HL-60 (cell line): Measurements from ENCODE around the gene FBLN5.

Experiments
- DNase-seq, 2 experiments: peaks; one replicate each; pipeline ENCODE4 v3.0.0-alpha.2; 2010 to 2020; ENCODE audit warnings: low read depth in 1 of 2, low spot score in 1 of 2
- H3K27ac ChIP-seq: fragments of 250-450 bp; sonication (Bioruptor Pico); replicated peaks from 2 replicates; pipeline ENCODE4 v1.5.1; 2020; ENCODE audit warnings: mild to moderate bottlenecking, moderate library complexity
- H3K27me3 ChIP-seq: fragments of 250-450 bp; sonication (Bioruptor Pico); 2 replicates; pipeline ENCODE4 v1.5.1; 2021; ENCODE audit warnings: mild to moderate bottlenecking, moderate library complexity; ENCODE audit not compliant: insufficient read depth, poor library complexity, severe bottlenecking
- H3K4me3 ChIP-seq: replicated peaks from 2 replicates; pipeline ENCODE4 v1.5.1; 2011; ENCODE audit warnings: mild to moderate bottlenecking, control low read depth, low read length; ENCODE audit not compliant: insufficient read depth
- GABPA ChIP-seq: IDR thresholded peaks from 2 replicates; pipeline ENCODE4 v1.6.1; 2012; ENCODE audit warnings: low read depth
- POLR2AphosphoS5 ChIP-seq: IDR thresholded peaks from 2 replicates; pipeline ENCODE4 v1.6.1; 2012; ENCODE audit warnings: low read depth
- SPI1 ChIP-seq: IDR thresholded peaks from 2 replicates; pipeline ENCODE4 v1.6.1; 2012; ENCODE audit warnings: low read depth, mild to moderate bottlenecking, borderline replicate concordance
- TF ChIP-seq, protein P1 (sequence below): IDR thresholded peaks from 2 replicates; pipeline ENCODE4 v1.6.1; 2012; ENCODE audit warnings: low read depth; ENCODE audit not compliant: insufficient replicate concordance
- TF ChIP-seq, protein P2 (sequence below): IDR thresholded peaks from one replicate; pipeline ENCODE4 v1.5.1; 2011; ENCODE audit warnings: low read length, control low read depth, inconsistent platforms; ENCODE audit not compliant: insufficient read depth

FBLN5 gene

DNA sequence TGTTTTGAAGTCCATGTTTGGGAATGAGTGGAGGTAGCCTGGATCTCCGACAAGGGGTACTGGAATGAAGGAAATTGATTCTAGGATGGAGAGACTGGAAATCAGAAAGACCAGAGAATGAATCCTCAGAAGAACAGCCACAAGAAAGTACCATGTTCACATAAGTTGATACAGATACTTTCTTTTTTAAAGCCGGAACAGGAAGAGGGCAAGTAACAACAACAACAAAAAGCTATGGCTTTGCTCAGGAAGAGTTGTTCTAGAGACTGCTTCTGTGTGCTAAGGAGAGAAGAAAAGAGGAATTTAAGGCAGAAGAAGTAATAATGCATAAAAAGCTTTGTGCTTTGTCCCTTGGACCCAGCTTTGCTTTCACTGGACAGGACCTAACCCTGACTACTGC lies 86.4 kb downstream of the FBLN5 start:
- DNase-seq = no peak
- Histone ChIP-seq H3K4me3 (no peak overlapping the region), H3K27me3 (peaks cover 3% of the 10 kb centered on the region), H3K27ac (no peak overlapping the region)
- TF ChIP-seq GABPA = no peak
- TF ChIP-seq SPI1 = no peak
- TF ChIP-seq, protein P1, sequence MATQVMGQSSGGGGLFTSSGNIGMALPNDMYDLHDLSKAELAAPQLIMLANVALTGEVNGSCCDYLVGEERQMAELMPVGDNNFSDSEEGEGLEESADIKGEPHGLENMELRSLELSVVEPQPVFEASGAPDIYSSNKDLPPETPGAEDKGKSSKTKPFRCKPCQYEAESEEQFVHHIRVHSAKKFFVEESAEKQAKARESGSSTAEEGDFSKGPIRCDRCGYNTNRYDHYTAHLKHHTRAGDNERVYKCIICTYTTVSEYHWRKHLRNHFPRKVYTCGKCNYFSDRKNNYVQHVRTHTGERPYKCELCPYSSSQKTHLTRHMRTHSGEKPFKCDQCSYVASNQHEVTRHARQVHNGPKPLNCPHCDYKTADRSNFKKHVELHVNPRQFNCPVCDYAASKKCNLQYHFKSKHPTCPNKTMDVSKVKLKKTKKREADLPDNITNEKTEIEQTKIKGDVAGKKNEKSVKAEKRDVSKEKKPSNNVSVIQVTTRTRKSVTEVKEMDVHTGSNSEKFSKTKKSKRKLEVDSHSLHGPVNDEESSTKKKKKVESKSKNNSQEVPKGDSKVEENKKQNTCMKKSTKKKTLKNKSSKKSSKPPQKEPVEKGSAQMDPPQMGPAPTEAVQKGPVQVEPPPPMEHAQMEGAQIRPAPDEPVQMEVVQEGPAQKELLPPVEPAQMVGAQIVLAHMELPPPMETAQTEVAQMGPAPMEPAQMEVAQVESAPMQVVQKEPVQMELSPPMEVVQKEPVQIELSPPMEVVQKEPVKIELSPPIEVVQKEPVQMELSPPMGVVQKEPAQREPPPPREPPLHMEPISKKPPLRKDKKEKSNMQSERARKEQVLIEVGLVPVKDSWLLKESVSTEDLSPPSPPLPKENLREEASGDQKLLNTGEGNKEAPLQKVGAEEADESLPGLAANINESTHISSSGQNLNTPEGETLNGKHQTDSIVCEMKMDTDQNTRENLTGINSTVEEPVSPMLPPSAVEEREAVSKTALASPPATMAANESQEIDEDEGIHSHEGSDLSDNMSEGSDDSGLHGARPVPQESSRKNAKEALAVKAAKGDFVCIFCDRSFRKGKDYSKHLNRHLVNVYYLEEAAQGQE = no peak
- no peak for TF ChIP-seq POLR2AphosphoS5
- TF ChIP-seq, protein P2, sequence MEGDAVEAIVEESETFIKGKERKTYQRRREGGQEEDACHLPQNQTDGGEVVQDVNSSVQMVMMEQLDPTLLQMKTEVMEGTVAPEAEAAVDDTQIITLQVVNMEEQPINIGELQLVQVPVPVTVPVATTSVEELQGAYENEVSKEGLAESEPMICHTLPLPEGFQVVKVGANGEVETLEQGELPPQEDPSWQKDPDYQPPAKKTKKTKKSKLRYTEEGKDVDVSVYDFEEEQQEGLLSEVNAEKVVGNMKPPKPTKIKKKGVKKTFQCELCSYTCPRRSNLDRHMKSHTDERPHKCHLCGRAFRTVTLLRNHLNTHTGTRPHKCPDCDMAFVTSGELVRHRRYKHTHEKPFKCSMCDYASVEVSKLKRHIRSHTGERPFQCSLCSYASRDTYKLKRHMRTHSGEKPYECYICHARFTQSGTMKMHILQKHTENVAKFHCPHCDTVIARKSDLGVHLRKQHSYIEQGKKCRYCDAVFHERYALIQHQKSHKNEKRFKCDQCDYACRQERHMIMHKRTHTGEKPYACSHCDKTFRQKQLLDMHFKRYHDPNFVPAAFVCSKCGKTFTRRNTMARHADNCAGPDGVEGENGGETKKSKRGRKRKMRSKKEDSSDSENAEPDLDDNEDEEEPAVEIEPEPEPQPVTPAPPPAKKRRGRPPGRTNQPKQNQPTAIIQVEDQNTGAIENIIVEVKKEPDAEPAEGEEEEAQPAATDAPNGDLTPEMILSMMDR = no peak

DNA sequence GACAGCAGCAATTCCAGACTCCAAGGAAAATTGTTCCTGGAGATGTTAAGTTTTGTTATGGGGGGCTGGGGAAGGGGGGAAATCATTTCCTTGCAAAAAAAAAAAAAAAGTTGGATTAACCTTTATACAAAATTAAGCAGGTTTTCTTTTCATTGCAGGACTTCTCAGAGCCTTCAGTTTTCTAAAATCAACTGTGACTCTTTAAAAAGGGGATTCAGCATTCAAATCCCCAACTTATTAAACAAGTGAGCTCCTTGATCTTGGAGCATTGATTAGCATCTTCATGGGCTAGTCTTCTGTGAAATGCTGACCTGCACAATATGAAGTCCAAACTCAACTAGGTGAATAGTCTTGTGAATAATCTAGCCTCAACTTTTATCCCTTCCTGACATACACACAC lies 87.3 kb downstream of the FBLN5 start:
- H3K27ac ChIP-seq = no peak overlapping the region
- H3K4me3 ChIP-seq = no peak overlapping the region
- TF ChIP-seq, protein P1 = no peak
- TF ChIP-seq, protein P2 = no peak
- no peak for TF ChIP-seq POLR2AphosphoS5
- no peak for TF ChIP-seq GABPA
- no peak for TF ChIP-seq SPI1
- H3K27me3 ChIP-seq = no peaks in the 10 kb centered on the region
- DNase-seq = no peak

DNA sequence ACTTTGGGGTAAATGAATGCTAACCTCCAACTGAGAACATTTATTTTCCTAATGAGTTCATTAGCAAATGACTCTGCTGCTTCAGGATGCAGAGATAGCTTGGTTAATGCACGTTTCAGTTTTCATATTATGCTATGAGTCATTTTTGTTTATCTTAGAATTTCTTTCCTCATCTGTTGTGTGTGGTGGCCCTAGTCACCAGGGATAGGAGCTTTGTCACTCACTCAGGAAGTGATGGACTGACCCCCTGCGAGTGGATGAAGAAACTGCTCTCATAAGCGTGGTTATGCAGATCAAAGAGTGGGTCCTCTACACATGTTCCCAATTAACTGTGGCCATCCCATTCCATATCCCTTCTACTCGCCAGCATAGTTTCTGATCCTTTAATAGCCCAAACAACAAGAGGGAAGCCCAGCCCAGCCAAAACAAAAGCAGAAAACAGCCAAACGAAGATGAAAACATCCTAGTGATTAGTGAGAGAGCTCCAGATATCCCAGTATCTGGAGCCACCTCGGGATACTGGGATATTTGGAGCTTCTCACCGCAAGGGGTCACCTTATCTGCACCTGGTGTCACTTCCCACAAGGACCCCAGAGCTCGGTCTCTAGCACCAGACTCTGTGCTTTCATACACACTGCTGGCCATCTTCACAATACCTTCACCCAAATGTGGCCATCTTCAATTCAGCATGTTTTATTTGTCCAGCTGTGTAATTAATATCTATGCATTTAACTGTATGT lies 88.8 kb downstream of the FBLN5 start:
- Histone ChIP-seq H3K4me3 (no peak overlapping the region), H3K27me3 (no peaks in the 10 kb centered on the region), H3K27ac (no peak overlapping the region)
- DNase-seq = no peak
- TF ChIP-seq, protein P1 = no peak
- TF ChIP-seq, protein P2 = no peak
- TF ChIP-seq GABPA = no peak
- no peak for TF ChIP-seq POLR2AphosphoS5
- TF ChIP-seq SPI1 = no peak
